WTC11 (cell line): Measurements from ENCODE around the gene TBRG4.

Source experiments
- CREB1 ChIP-seq: sonication (generic); formaldehyde crosslinking; IDR thresholded peaks from 2 replicates; pipeline ENCODE4 v1.8.0; 2023; ENCODE audit warnings: mild to moderate bottlenecking, missing genetic modification reagents
- CTCF ChIP-seq: fragments of 200-600 bp; IDR thresholded peaks from 2 replicates; pipeline ENCODE4 v1.8.0; 2022; ENCODE audit warnings: antibody characterized with exemption
- ELF4 ChIP-seq: sonication (generic); formaldehyde crosslinking; IDR thresholded peaks from 2 replicates; pipeline ENCODE4 v1.8.1; 2022; ENCODE audit warnings: low read depth, mild to moderate bottlenecking, moderate library complexity, missing genetic modification reagents
- IRF2 ChIP-seq: sonication (generic); formaldehyde crosslinking; IDR thresholded peaks from 2 replicates; pipeline ENCODE4 v1.8.0; 2022; ENCODE audit warnings: low read depth, missing genetic modification reagents, borderline replicate concordance
- NR2C2 ChIP-seq: sonication (generic); formaldehyde crosslinking; IDR thresholded peaks from 2 replicates; pipeline ENCODE4 v1.8.0; 2022; ENCODE audit warnings: mild to moderate bottlenecking, missing genetic modification reagents
- TCF7 ChIP-seq: sonication (generic); formaldehyde crosslinking; IDR thresholded peaks from 2 replicates; pipeline ENCODE4 v1.8.0; 2022; ENCODE audit warnings: mild to moderate bottlenecking, low read depth, missing genetic modification reagents, moderate library complexity
- ZBTB21 ChIP-seq: sonication (generic); formaldehyde crosslinking; IDR thresholded peaks from 2 replicates; pipeline ENCODE4 v1.8.1; 2023; ENCODE audit warnings: mild to moderate bottlenecking, missing genetic modification reagents, borderline replicate concordance
- ZNF263 ChIP-seq: sonication (generic); formaldehyde crosslinking; IDR thresholded peaks from 2 replicates; pipeline ENCODE4 v1.8.1; 2022; ENCODE audit warnings: low read depth, mild to moderate bottlenecking, moderate library complexity, missing genetic modification reagents

- TF ChIP-seq CTCF (no peak), ZBTB21 (CRISPR knock-in tag) (no peak), ZNF263 (CRISPR knock-in tag) (no peak), NR2C2 (CRISPR knock-in tag) (no peak), CREB1 (no peak), TCF7 (no peak), IRF2 (CRISPR knock-in tag) (no peak), ELF4 (no peak)
These were observed 19.4 kb upstream of the TBRG4 start for GRCh38 chr7:45130910-45131309.
